GM12891 (cell line): ENCODE data around the gene PCIF1.

Experiments used
- POLR2A ChIP-seq: IDR thresholded peaks from 2 replicates; pipeline ENCODE4 v1.6.1; 2011; ENCODE audit warnings: low read depth, low read length, control low read depth
- POLR2AphosphoS5 ChIP-seq: IDR thresholded peaks from 2 replicates; pipeline ENCODE4 v1.6.1; 2011; ENCODE audit warnings: low read depth, low read length, control low read depth
- SPI1 ChIP-seq: IDR thresholded peaks from 2 replicates; pipeline ENCODE4 v1.6.1; 2011; ENCODE audit warnings: low read depth, low read length, control low read depth
- TAF1 ChIP-seq: IDR thresholded peaks from 2 replicates; pipeline ENCODE4 v1.6.1; 2011; ENCODE audit warnings: low read depth, low read length, control low read depth

- TF ChIP-seq POLR2A, result no peak
- TF ChIP-seq TAF1, result no peak
- TF ChIP-seq SPI1, result no peak
- TF ChIP-seq POLR2AphosphoS5, result no peak
These were observed 44.2 kb upstream of the PCIF1 start for GRCh38 chr20:45890077-45890984.
